Stomach (tissue), 9 donors: Measurements from ENCODE around the gene HELZ. TPM values are rescaled to one million over a fixed set of nuclear protein-coding genes. Genes with fewer than 3 reads are reported as not detected.
"Not testable (repeated sequence)": the region's sequence is repeated elsewhere in the genome, so short reads cannot be mapped to it uniquely, and the experiment has no call there.

Source experiments
- DNase-seq, 2 donors: peaks; one replicate each; pipeline versions ENCODE4 v3.0.0 to v3.0.0-alpha.2; 2013 to 2019
- H3K27ac ChIP-seq, 5 donors: fragments of 200-600 bp in 4 of 5; sonication (generic) in 4 of 5; one replicate each; pipeline ENCODE4 v1.5.1; 2013 to 2019; ENCODE audit warnings: mild to moderate bottlenecking in 1 of 5, moderate library complexity in 1 of 5
- H3K27me3 ChIP-seq, 3 donors: fragments of 200-600 bp; sonication (generic); one replicate each; pipeline ENCODE4 v1.5.1; 2017 to 2019; ENCODE audit warnings: mixed run types in 1 of 3
- H3K36me3 ChIP-seq, 4 donors: fragments of 200-600 bp; sonication (generic); 1 replicate in 3 of 4; 2 replicates in 1 of 4; pipeline ENCODE4 v1.5.1; 2016 to 2019
- H3K4me1 ChIP-seq, 4 donors: fragments of 200-600 bp; sonication (generic); one replicate each; pipeline ENCODE4 v1.5.1; 2016 to 2019
- H3K4me3 ChIP-seq, 4 donors: fragments of 200-600 bp; sonication (generic) in 3 of 4; one replicate each; pipeline ENCODE4 v1.5.1; 2016 to 2019; ENCODE audit warnings: mild to moderate bottlenecking in 1 of 4
- H3K9me3 ChIP-seq, 4 donors: fragments of 200-600 bp; sonication (generic); one replicate each; pipeline ENCODE4 v1.5.1; 2016 to 2019
- EP300 ChIP-seq: sonication (generic); formaldehyde crosslinking; IDR thresholded peaks from one replicate; pipeline ENCODE4 v1.6.1; 2017; ENCODE audit warnings: antibody characterized with exemption
- POLR2A ChIP-seq, 4 donors: fragments of 450-650 bp; IDR thresholded peaks; one replicate each; pipeline ENCODE4 v1.6.1; 2016; ENCODE audit warnings: antibody characterized with exemption in 4 of 4, control low read depth in 2 of 4, mild to moderate bottlenecking in 1 of 4, moderate library complexity in 1 of 4
- POLR2AphosphoS5 ChIP-seq, 3 donors: sonication (generic); formaldehyde crosslinking; IDR thresholded peaks; one replicate each; pipeline ENCODE4 v1.6.1; 2016; ENCODE audit warnings: antibody characterized with exemption in 3 of 3
- WGBS, 5 donors: extraction: QIAGEN DNeasy Blood & Tissue Kit in 3 of 5; methylation state at CpG; one replicate each; pipeline versions ENCODE4 v1.1.5 to v1.1.7; 2013 to 2018; 5-methylcytosine and 5-hydroxymethylcytosine counted together
- intact Hi-C: fragments of 100-400 bp; cut with DNase I; formaldehyde crosslinking; loops from one replicate; pipeline ENCODE4 v1.15.1; 2023; ENCODE audit warnings: low total_unique reads
- polyA plus RNA-seq, 3 donors: library from polyadenylated mRNA; stranded (reverse); fragments of 200-250 nt; gene quantifications; one replicate each; pipeline ENCODE4 v1.2.3, GENCODE V29; 2013
- total RNA-seq, 5 donors: library from RNA; depleted of rRNA; stranded (reverse); fragments of >200 nt; gene quantifications; one replicate each; pipeline versions ENCODE4 v1.1.0 to v1.2.3, GENCODE V29; 2014 to 2016
- TF ChIP-seq, protein P1 (sequence below), 7 experiments: fragments of 450-650 bp in 4 of 7; fragments of 200-600 bp in 3 of 7; sonication (generic) in 3 of 7; IDR thresholded peaks; one replicate each; pipeline ENCODE4 v1.5.1; 2016 to 2019; ENCODE audit warnings: antibody characterized with exemption in 7 of 7, control low read depth in 2 of 7, mild to moderate bottlenecking in 1 of 7
- donor health status: healthy with polysubstance abuse.
- donor health status: Bipolar disorder and iron deficiency.
- donor health status: healthy.

The HELZ gene
- total and polyA plus RNA-seq, 8 donors = 2.1 to 218 (median 40.4) TPM

DNA sequence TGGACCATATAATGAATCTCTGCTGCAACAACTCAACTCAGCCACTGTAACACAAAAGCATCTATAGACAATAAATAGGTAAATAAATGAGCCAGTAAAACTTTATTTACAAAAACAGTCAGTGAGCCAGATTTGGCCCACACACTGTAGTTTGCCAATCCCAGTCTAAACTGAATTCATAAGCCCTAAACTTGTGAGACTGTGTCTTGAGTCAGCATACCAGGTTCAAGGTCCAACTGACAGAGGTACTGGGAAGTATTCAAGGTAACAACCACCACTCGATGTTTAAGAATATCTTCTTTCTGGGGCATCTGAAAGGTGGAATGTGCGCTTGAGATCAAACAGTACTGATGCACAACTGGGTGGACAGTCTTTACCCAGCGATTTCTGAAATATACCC, 94.2 kb downstream of the HELZ start:
- H3K27me3 ChIP-seq = no peaks in the 10 kb centered on the region
- no peak for DNase-seq
- WGBS, 5 donors = 83 to 90% (median 86%) methylated on average over 3 of the region's 3 CpGs
- TF ChIP-seq POLR2AphosphoS5 (IDR thresholded peaks at IDR 0.05) (no peak), EP300 (no peak), POLR2A (IDR thresholded peaks at IDR 0.05) (no peak)
- TF ChIP-seq, protein P1, sequence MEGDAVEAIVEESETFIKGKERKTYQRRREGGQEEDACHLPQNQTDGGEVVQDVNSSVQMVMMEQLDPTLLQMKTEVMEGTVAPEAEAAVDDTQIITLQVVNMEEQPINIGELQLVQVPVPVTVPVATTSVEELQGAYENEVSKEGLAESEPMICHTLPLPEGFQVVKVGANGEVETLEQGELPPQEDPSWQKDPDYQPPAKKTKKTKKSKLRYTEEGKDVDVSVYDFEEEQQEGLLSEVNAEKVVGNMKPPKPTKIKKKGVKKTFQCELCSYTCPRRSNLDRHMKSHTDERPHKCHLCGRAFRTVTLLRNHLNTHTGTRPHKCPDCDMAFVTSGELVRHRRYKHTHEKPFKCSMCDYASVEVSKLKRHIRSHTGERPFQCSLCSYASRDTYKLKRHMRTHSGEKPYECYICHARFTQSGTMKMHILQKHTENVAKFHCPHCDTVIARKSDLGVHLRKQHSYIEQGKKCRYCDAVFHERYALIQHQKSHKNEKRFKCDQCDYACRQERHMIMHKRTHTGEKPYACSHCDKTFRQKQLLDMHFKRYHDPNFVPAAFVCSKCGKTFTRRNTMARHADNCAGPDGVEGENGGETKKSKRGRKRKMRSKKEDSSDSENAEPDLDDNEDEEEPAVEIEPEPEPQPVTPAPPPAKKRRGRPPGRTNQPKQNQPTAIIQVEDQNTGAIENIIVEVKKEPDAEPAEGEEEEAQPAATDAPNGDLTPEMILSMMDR (IDR thresholded peaks at IDR 0.05) = no peak
- intact Hi-C loops = no loop called here
- H3K36me3 ChIP-seq = peaks cover 33 to 70% (median 57%) of the 10 kb centered on the region in 4 donors
- H3K27ac ChIP-seq = no peak overlapping the region
- no peak overlapping the region for H3K4me3 ChIP-seq
- H3K9me3 ChIP-seq = no peaks in the 10 kb centered on the region
- H3K4me1 ChIP-seq = no peaks in the 10 kb centered on the region

DNA sequence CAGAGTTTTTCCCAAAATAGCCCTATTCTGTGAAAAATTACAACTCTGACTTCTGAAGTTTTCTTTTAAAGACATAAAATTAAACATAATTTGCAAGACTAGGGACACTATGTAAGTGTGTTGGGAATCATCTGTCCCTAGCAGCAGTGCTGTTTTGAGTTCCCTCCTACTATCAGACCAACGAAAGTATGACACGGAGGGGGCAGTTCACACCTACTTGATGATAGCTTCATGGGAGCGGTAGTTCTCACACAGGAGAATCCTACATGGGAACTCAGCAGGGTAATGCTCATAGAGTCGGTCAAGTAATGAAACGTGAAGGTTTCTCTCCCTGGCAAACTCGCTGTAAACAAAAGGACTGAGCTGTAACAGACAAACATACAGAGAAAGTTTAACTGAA, 96.6 kb downstream of the HELZ start:
- WGBS, 5 donors = 87 to 94% (median 89%) methylated on average over 6 of the region's 6 CpGs
- DNase-seq = no peak
- Histone ChIP-seq H3K9me3 (no peaks in the 10 kb centered on the region), H3K27ac (no peak overlapping the region), H3K4me1 (no peaks in the 10 kb centered on the region), H3K36me3 (peaks cover 33 to 89% (median 76%) of the 10 kb centered on the region in 4 donors), H3K27me3 (no peaks in the 10 kb centered on the region), H3K4me3 (no peak overlapping the region)
- intact Hi-C loops = no loop called here
- TF ChIP-seq POLR2AphosphoS5 (IDR thresholded peaks at IDR 0.05) (no peak), EP300 (no peak), POLR2A (IDR thresholded peaks at IDR 0.05) (no peak)
- TF ChIP-seq, protein P1 (IDR thresholded peaks at IDR 0.05) = no peak

DNA sequence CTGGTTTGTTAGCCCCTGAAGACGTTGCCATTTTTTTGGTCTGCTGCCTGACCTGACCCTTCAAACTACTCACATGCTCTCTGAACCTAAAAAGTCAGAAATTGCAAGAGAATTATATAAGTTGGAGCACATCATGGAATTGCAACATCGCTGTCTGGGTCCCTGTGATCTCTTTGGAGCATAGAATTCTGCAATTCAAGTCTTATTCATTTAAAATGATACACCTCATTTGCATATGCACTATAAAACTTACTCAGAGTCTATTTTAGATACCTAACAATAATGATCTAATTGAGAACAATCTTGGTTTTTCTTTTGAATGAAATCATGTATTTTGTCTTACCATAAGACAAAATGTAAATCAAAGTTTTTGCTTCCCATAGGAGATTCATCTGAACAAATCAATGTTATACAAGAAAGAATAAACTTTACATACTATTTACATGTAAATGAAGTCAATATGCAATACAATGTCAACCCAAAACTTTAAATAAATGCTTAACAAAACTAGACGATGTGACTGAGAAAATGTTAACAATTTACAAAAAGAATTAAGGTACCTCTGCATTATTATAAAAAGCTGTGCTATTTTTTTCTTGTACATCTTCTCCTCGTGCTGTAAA, 99.7 kb downstream of the HELZ start:
- intact Hi-C loops = no loop called here
- WGBS, 5 donors = 74 to 88% (median 85%) methylated on average over 4 of the region's 4 CpGs
- TF ChIP-seq POLR2A (IDR thresholded peaks at IDR 0.05) (no peak), POLR2AphosphoS5 (IDR thresholded peaks at IDR 0.05) (no peak), EP300 (no peak)
- TF ChIP-seq, protein P1 (IDR thresholded peaks at IDR 0.05) = no peak
- H3K9me3 ChIP-seq = no peaks in the 10 kb centered on the region
- no peak overlapping the region for H3K27ac ChIP-seq
- H3K4me3 ChIP-seq = no peak overlapping the region
- peaks cover 0 to 1% (median 0%) of the 10 kb centered on the region in 4 donors for H3K4me1 ChIP-seq
- peaks cover 28 to 91% (median 89%) of the 10 kb centered on the region in 4 donors for H3K36me3 ChIP-seq
- DNase-seq = no peak
- no peaks in the 10 kb centered on the region for H3K27me3 ChIP-seq

DNA sequence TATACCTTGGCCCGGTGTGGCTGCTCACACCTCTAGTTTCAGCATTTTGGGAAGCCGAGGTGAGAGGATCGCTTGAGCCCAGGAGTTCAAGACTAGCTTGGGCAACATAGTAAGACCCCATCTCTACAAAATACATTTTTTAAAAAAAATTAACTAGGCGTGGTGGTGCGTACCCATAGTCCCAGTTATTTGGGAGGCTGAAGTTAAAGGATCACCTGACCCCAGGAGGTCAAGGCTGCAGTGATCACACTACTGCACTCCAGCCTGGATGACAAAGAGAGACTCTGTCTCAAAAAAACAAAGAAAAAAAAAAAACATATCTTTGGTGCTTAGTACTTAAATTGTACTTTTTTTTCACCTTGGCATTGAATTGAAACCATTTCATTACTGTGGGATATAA, 101.7 kb downstream of the HELZ start:
- Histone ChIP-seq H3K27ac (no peak overlapping the region), H3K27me3 (no peaks in the 10 kb centered on the region), H3K4me3 (no peak overlapping the region), H3K4me1 (peaks cover 0 to 9% (median 0%) of the 10 kb centered on the region in 4 donors), H3K36me3 (peaks cover 24 to 87% (median 84%) of the 10 kb centered on the region in 4 donors), H3K9me3 (no peaks in the 10 kb centered on the region)
- 97 to 99% (median 98%) methylated on average over 5 of the region's 5 CpGs for WGBS, 5 donors
- TF ChIP-seq EP300 = no peak
- no peak for TF ChIP-seq POLR2AphosphoS5 (IDR thresholded peaks at IDR 0.05)
- TF ChIP-seq POLR2A (IDR thresholded peaks at IDR 0.05) = no peak
- TF ChIP-seq, protein P1 (IDR thresholded peaks at IDR 0.05) = no peak
- no peak for DNase-seq
- intact Hi-C loops = no loop called here

DNA sequence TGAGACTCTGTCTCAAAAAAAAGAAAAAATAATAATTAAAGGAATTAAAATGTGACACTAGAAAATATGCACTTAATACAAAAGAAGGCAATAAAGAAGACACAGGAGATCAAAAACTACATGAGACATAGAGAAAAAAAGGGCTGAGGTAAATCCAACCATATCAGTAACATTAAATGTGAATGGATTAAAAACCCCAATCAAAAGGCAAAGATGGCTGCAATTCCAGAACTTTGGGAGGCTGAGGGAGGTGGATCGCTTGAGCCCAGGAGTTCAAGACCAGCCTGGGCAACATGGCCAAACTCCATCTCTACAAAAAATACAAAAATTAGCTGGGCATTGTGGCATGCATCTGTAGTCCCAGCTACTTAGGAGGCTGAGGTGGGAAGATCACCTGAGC, 103.0 kb downstream of the HELZ start:
- H3K4me3 ChIP-seq, H3K9me3 ChIP-seq, H3K27me3 ChIP-seq, H3K4me1 ChIP-seq, H3K27ac ChIP-seq, intact Hi-C loops, DNase-seq: not testable (repeated sequence)
- 93 to 100% (median 98%) methylated on average over 1 of the region's 1 CpG for WGBS, 5 donors
- peaks cover 14 to 85% (median 83%) of the 10 kb centered on the region in 4 donors for H3K36me3 ChIP-seq
